ENCODE measurements around the gene IMMP2L.
"Not testable (repeated sequence)": the region's sequence is repeated elsewhere in the genome, so short reads cannot be mapped to it uniquely, and the experiment has no call there.

Gene IMMP2L

GRCh38 chr7:111262293-111263116 lies 299.8 kb downstream of the IMMP2L start:
- no peak for DNase-seq (ENCODE audit: low read depth)

- no peak for DNase-seq (ENCODE audit: low read depth)
Observed at GRCh38 chr7:111261496-111261895, 300.8 kb downstream of the IMMP2L start.

GRCh38 chr7:111259991-111260390 lies 302.3 kb downstream of the IMMP2L start:
- no peak for DNase-seq (ENCODE audit: low read depth)

- no peak for DNase-seq (ENCODE audit: low read depth)
Observed at GRCh38 chr7:111256391-111256790, 305.9 kb downstream of the IMMP2L start.

GRCh38 chr7:111255576-111255975 lies 306.7 kb downstream of the IMMP2L start:
- DNase-seq (ENCODE audit: low read depth): no peak

- DNase-seq (ENCODE audit: low read depth): not testable (repeated sequence)
Observed at GRCh38 chr7:111251365-111251764, 310.9 kb downstream of the IMMP2L start.

- DNase-seq (ENCODE audit: low read depth): not testable (repeated sequence)
Observed at GRCh38 chr7:111249807-111250206, 312.5 kb downstream of the IMMP2L start.

GRCh38 chr7:111242141-111242755 lies 320.0 kb downstream of the IMMP2L start:
- DNase-seq (ENCODE audit: low read depth): no peak

GRCh38 chr7:111240371-111240770 lies 321.9 kb downstream of the IMMP2L start:
- DNase-seq (ENCODE audit: low read depth): no peak

GRCh38 chr7:111239437-111239836 lies 322.9 kb downstream of the IMMP2L start:
- DNase-seq (ENCODE audit: low read depth): no peak

- no peak for DNase-seq (ENCODE audit: low read depth)
Observed at GRCh38 chr7:111238886-111239285, 323.4 kb downstream of the IMMP2L start.

- DNase-seq (ENCODE audit: low read depth): no peak
Observed at GRCh38 chr7:111235709-111236108, 326.6 kb downstream of the IMMP2L start.

- no peak for DNase-seq (ENCODE audit: low read depth)
Observed at GRCh38 chr7:111232249-111233084, 329.8 kb downstream of the IMMP2L start.

- DNase-seq (ENCODE audit: low read depth): no peak
Observed at GRCh38 chr7:111229916-111230315, 332.4 kb downstream of the IMMP2L start.

GRCh38 chr7:111229181-111229740 lies 333.0 kb downstream of the IMMP2L start:
- DNase-seq (ENCODE audit: low read depth): no peak

- no peak for DNase-seq (ENCODE audit: low read depth)
Observed at GRCh38 chr7:111228437-111228836, 333.9 kb downstream of the IMMP2L start.

- DNase-seq (ENCODE audit: low read depth): no peak
Observed at GRCh38 chr7:111226800-111227199, 335.5 kb downstream of the IMMP2L start.

GRCh38 chr7:111224354-111225231 lies 337.7 kb downstream of the IMMP2L start:
- no peak for DNase-seq (ENCODE audit: low read depth)

GRCh38 chr7:111223802-111224253 lies 338.5 kb downstream of the IMMP2L start:
- no peak for DNase-seq (ENCODE audit: low read depth)

- DNase-seq (ENCODE audit: low read depth): no peak
Observed at GRCh38 chr7:111215550-111215949, 346.7 kb downstream of the IMMP2L start.

GRCh38 chr7:111212857-111213523 lies 349.3 kb downstream of the IMMP2L start:
- DNase-seq (ENCODE audit: low read depth): no peak
